Stomach (tissue), 4 donors: ENCODE measurements around the gene GALNT17.

Experiments
- CTCF ChIP-seq, 7 experiments: fragments of 450-650 bp in 4 of 7; fragments of 200-600 bp in 3 of 7; sonication (generic) in 3 of 7; IDR thresholded peaks; one replicate each; pipeline ENCODE4 v1.5.1; 2016 to 2019; ENCODE audit warnings: antibody characterized with exemption in 7 of 7, control low read depth in 2 of 7, mild to moderate bottlenecking in 1 of 7
- POLR2AphosphoS5 ChIP-seq, 3 donors: sonication (generic); formaldehyde crosslinking; IDR thresholded peaks; one replicate each; pipeline ENCODE4 v1.6.1; 2016; ENCODE audit warnings: antibody characterized with exemption in 3 of 3

GRCh38 chr7:71334541-71334940, 202.6 kb downstream of the GALNT17 start:
- no peak for TF ChIP-seq CTCF (IDR thresholded peaks at IDR 0.05)
- no peak for TF ChIP-seq POLR2AphosphoS5 (IDR thresholded peaks at IDR 0.05)
